ENCODE data around the gene CLDN17.

CLDN17 gene

DNA sequence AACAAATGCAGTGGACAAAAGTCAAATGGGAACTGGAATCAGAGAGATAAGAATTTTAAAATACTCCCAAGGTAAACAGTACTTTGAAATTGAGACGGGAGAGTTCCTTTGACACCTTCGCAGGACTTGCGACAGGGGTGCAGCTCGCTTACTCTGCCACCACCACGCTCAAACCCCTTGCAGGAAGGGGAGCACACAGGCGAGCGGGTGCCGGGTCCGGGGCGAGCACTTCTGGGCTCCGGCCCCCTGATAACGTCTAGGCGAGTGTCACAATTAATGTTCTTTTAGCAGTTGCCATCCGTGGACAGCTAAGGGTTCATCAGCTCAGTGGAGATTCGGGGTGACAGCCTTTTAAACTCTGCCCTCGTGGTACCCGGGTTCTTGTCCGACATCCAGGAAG is 37.4 kb downstream of the CLDN17 start:
- H3K9me3 ChIP-seq (ENCODE audit: control insufficient read depth, low read length), result no peaks in the 10 kb centered on the region
- no peaks in the 10 kb centered on the region for H3K4me1 ChIP-seq (ENCODE audit: control insufficient read depth, insufficient read depth, low read length, poor library complexity, severe bottlenecking)
- no peak overlapping the region for H3K4me3 ChIP-seq (ENCODE audit: insufficient read depth, low read depth, low read length, poor library complexity, severe bottlenecking)
- no peaks in the 10 kb centered on the region for H3K27me3 ChIP-seq (replicated peaks; ENCODE audit: control insufficient read depth, insufficient read depth, low read length, poor library complexity, severe bottlenecking)
- H3K27ac ChIP-seq (ENCODE audit: insufficient read depth, low read length, poor library complexity, severe bottlenecking), result no peak overlapping the region
- no peak for DNase-seq
- H3K36me3 ChIP-seq (ENCODE audit: control insufficient read depth, insufficient read depth, low read length), result no peaks in the 10 kb centered on the region

- no peak for DNase-seq
- no peak overlapping the region for H3K27ac ChIP-seq (ENCODE audit: insufficient read depth, low read length, poor library complexity, severe bottlenecking)
- no peaks in the 10 kb centered on the region for H3K27me3 ChIP-seq (replicated peaks; ENCODE audit: control insufficient read depth, insufficient read depth, low read length, poor library complexity, severe bottlenecking)
- H3K4me1 ChIP-seq (ENCODE audit: control insufficient read depth, insufficient read depth, low read length, poor library complexity, severe bottlenecking), result no peaks in the 10 kb centered on the region
- no peaks in the 10 kb centered on the region for H3K36me3 ChIP-seq (ENCODE audit: control insufficient read depth, insufficient read depth, low read length)
- no peaks in the 10 kb centered on the region for H3K9me3 ChIP-seq (ENCODE audit: control insufficient read depth, low read length)
- no peak overlapping the region for H3K4me3 ChIP-seq (ENCODE audit: insufficient read depth, low read depth, low read length, poor library complexity, severe bottlenecking)
These were observed 40.0 kb downstream of the CLDN17 start for GRCh38 chr21:30126576-30126975.

DNA sequence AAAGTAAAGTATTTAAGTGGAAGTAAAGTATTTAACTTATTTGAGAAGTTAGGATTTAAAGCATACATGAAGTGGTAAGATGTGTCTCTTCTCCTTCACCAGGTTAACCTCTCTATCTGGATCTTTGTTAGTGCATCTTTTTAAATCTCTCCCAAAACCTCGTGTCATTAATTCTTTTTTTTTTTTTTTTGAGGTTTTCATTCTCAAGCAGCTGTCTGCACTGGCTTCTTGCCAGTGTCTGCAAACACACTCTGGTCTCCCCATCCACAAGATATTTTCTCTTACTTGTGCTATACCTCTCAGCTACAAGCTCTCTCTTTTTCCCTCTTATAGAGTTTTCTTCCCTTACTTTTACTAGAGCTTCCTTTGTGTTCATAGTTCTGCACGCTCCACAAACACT is 49.0 kb downstream of the CLDN17 start:
- H3K36me3 ChIP-seq (ENCODE audit: control insufficient read depth, insufficient read depth, low read length), result no peaks in the 10 kb centered on the region
- no peaks in the 10 kb centered on the region for H3K4me1 ChIP-seq (ENCODE audit: control insufficient read depth, insufficient read depth, low read length, poor library complexity, severe bottlenecking)
- H3K9me3 ChIP-seq (ENCODE audit: control insufficient read depth, low read length), result no peaks in the 10 kb centered on the region
- no peak overlapping the region for H3K27ac ChIP-seq (ENCODE audit: insufficient read depth, low read length, poor library complexity, severe bottlenecking)
- DNase-seq, result no peak
- H3K4me3 ChIP-seq (ENCODE audit: insufficient read depth, low read depth, low read length, poor library complexity, severe bottlenecking), result no peak overlapping the region
- H3K27me3 ChIP-seq (replicated peaks; ENCODE audit: control insufficient read depth, insufficient read depth, low read length, poor library complexity, severe bottlenecking), result no peaks in the 10 kb centered on the region

DNA sequence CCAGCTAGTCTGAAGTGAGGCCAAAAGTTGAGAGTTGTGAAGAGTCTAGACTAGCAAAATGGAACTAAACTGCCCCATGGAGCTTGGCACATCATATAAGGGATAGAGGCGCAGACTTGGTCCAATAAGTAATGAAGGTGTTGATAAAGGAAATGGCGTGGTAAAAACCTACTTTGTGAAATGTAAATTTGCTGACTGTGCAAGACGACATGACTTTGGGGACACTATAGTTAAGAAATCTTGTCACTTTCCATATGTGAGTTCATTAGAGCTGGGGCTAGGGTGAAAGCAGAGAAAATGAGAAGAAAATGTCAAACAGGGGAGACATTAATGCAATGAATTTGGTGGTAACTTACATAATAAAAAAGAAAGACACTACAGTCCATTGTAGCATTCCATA is 50.1 kb downstream of the CLDN17 start:
- DNase-seq, result no peak
- Histone ChIP-seq H3K27me3 (replicated peaks; ENCODE audit: control insufficient read depth, insufficient read depth, low read length, poor library complexity, severe bottlenecking) (no peaks in the 10 kb centered on the region), H3K36me3 (ENCODE audit: control insufficient read depth, insufficient read depth, low read length) (no peaks in the 10 kb centered on the region)

More for the DNA sequence above, 50.1 kb downstream of the CLDN17 start:
- H3K4me1 ChIP-seq (ENCODE audit: control insufficient read depth, insufficient read depth, low read length, poor library complexity, severe bottlenecking), result no peaks in the 10 kb centered on the region
- H3K9me3 ChIP-seq (ENCODE audit: control insufficient read depth, low read length), result no peaks in the 10 kb centered on the region
- H3K4me3 ChIP-seq (ENCODE audit: insufficient read depth, low read depth, low read length, poor library complexity, severe bottlenecking), result no peak overlapping the region
- H3K27ac ChIP-seq (ENCODE audit: insufficient read depth, low read length, poor library complexity, severe bottlenecking), result no peak overlapping the region
